NCI-H2029 (cell line): Measurements from ENCODE around the gene PRKACA.

Experiments used
- DNase-seq: peaks from one replicate; lab custom pipeline; 2025; lab: John Stamatoyannopoulos, UW

Gene PRKACA

GRCh38 chr19:14091813-14092462 lies 25.6 kb downstream of the PRKACA start:
- no peak for DNase-seq

GRCh38 chr19:14091081-14091812 lies 26.3 kb downstream of the PRKACA start:
- peak; percentile 26 for DNase-seq

GRCh38 chr19:14090509-14091080 lies 27.0 kb downstream of the PRKACA start, which contains the start of gene SAMD1:
SAMD1 (minus strand) TSS chr19:14090751.
- DNase-seq, result peak; percentile 60

- peak; percentile 35 for DNase-seq
Observed at GRCh38 chr19:14089662-14090508, 27.7 kb downstream of the PRKACA start.

GRCh38 chr19:14089412-14089661 lies 28.2 kb downstream of the PRKACA start:
- DNase-seq, result no peak

- no peak for DNase-seq
Observed at GRCh38 chr19:14088634-14089411, 28.7 kb downstream of the PRKACA start.

- no peak for DNase-seq
Observed at GRCh38 chr19:14086098-14086497, 31.5 kb downstream of the PRKACA start.

- no peak for DNase-seq
Observed at GRCh38 chr19:14085309-14085995, 32.1 kb downstream of the PRKACA start, which contains the start of gene C19orf67. C19orf67 (minus strand) TSS chr19:14085783; CDS start chr19:14085627, 156 bp downstream.

GRCh38 chr19:14082675-14082960 lies 34.9 kb downstream of the PRKACA start:
- no peak for DNase-seq

GRCh38 chr19:14081797-14082674 lies 35.5 kb downstream of the PRKACA start:
- DNase-seq, result no peak

- DNase-seq, result peak; percentile 98
Observed at GRCh38 chr19:14080887-14081796, 36.4 kb downstream of the PRKACA start.

GRCh38 chr19:14078411-14078810 lies 39.2 kb downstream of the PRKACA start:
- DNase-seq, result no peak

- DNase-seq, result no peak
Observed at GRCh38 chr19:14073925-14074838, 43.4 kb downstream of the PRKACA start.

GRCh38 chr19:14073261-14073924 lies 44.2 kb downstream of the PRKACA start:
- peak; percentile 51 for DNase-seq

GRCh38 chr19:14072535-14073260 lies 44.9 kb downstream of the PRKACA start, which contains the start of gene MISP3:
MISP3 (plus strand) TSS chr19:14072786; CDS start chr19:14073310, 524 bp downstream.
- DNase-seq, result peak; percentile 34

- no peak for DNase-seq
Observed at GRCh38 chr19:14070268-14071050, 47.1 kb downstream of the PRKACA start.
